Activated CD8-positive, alpha-beta memory T cell treated with anti-CD3 and anti-CD28 coated beads for 48 hours (primary cell): Measurements from ENCODE around the gene LAMTOR5.

Experiments used
- DNase-seq, 3 experiments: peaks; one replicate each; pipeline ENCODE4 v3.0.0-alpha.2; 2020; ENCODE audit warnings: low read depth in 2 of 3, low spot score in 2 of 3

LAMTOR5 gene

GRCh38 chr1:110390692-110391245, 16.7 kb downstream of the LAMTOR5 start, which contains the start of gene SLC16A4:
Gene SLC16A4 (minus strand): TSS chr1:110391026. CDS start chr1:110389323, 1,703 bp downstream.
- no peak for DNase-seq

GRCh38 chr1:110390096-110390495, 17.4 kb downstream of the LAMTOR5 start:
- DNase-seq: no peak

- no peak for DNase-seq
Observed at GRCh38 chr1:110387048-110387754, 20.3 kb downstream of the LAMTOR5 start.

GRCh38 chr1:110385369-110385768, 22.1 kb downstream of the LAMTOR5 start:
- DNase-seq: no peak

GRCh38 chr1:110384581-110385321, 22.7 kb downstream of the LAMTOR5 start:
- no peak for DNase-seq

- no peak for DNase-seq
Observed at GRCh38 chr1:110383251-110383990, 24.1 kb downstream of the LAMTOR5 start.

- DNase-seq: no peak
Observed at GRCh38 chr1:110380672-110381283, 26.7 kb downstream of the LAMTOR5 start.

GRCh38 chr1:110375490-110375889, 32.0 kb downstream of the LAMTOR5 start:
- DNase-seq: no peak

- DNase-seq: no peak
Observed at GRCh38 chr1:110370827-110371226, 36.7 kb downstream of the LAMTOR5 start.

- no peak for DNase-seq
Observed at GRCh38 chr1:110364221-110364620, 43.3 kb downstream of the LAMTOR5 start.

- DNase-seq: no peak
Observed at GRCh38 chr1:110361856-110362255, 45.6 kb downstream of the LAMTOR5 start.

- no peak for DNase-seq
Observed at GRCh38 chr1:110360431-110360830, 47.1 kb downstream of the LAMTOR5 start.

GRCh38 chr1:110356379-110356778, 51.1 kb downstream of the LAMTOR5 start:
- DNase-seq: no peak

GRCh38 chr1:110355321-110355720, 52.2 kb downstream of the LAMTOR5 start:
- DNase-seq: no peak
